Measurements from ENCODE around the gene ZNF184. TPM values are rescaled to one million over a fixed set of nuclear protein-coding genes. Genes with fewer than 3 reads are reported as not detected.
"Not testable (repeated sequence)": the region's sequence is repeated elsewhere in the genome, so short reads cannot be mapped to it uniquely, and the experiment has no call there.

ZNF184 gene
- total RNA-seq, 2 donors from 2014 or later = 8.1 to 11.2 TPM

DNA sequence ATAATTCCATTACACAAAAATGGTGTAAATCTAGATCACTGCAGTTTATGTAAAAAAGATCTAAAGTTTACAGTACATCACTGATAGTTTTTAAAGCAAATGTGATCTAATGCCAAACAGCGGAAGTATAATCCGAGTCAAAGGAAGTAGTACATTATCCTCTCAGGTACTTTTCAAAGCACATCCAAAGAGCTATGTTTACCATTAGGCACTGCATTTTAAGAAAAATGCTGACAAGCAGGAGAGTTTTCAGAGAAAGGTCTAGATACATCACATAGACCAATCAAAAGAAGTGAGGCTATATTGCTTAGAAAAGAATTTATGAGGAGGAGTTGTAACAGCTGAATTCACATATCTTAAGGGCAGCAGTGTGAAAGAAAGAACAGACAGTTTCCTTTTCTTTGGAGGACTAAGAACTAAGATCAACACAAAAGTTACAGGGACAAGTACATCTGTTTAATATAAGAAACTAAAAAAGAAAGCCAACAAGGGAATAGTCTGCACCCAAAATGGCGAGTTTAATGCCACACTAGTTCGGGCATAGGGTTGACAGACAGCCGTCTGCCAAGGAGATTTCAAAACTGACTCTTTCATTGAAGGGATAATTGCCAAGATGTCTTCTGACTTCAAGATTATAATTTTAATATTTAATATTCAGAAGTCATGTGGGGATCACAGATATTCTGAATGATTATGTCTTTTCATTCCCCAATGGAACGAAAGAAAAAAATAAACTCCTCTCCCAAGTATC, 1.4 kb downstream of the ZNF184 start:
- Mint-ChIP-seq H3K9me3 (no peaks in the 10 kb centered on the region), H3K4me3 (peak overlapping the region; percentile 98), H3K4me1 (peaks cover 37% of the 10 kb centered on the region), H3K27ac (peak overlapping the region; percentile 97), H3K36me3 (ENCODE audit: low read depth) (peaks cover 56% of the 10 kb centered on the region), H3K27me3 (no peaks in the 10 kb centered on the region)
- ATAC-seq (replicated peaks) = no peak

DNA sequence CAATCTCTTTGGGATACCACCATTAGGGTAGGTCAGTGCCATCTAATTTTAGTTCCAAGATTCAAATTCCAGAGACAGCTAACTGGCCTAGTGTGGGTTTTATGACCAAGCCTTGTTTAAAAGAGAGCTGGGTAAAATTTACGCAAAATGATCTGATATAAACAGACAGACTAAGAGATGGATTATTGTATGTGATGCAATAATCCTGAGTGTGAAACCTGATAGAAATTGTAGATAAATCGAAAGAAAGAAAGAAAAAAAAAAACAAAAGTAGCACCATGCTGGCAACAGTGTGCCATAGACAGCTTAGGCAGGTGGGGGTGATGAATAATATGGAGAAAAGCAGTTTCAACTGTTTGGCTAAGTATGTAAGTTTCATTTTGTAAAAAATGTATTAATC, 2.9 kb downstream of the ZNF184 start:
- Mint-ChIP-seq H3K9me3 (no peaks in the 10 kb centered on the region), H3K36me3 (ENCODE audit: low read depth) (peaks cover 67% of the 10 kb centered on the region), H3K4me3 (peak overlapping the region; percentile 98), H3K27me3 (no peaks in the 10 kb centered on the region), H3K4me1 (peaks cover 44% of the 10 kb centered on the region), H3K27ac (no peak overlapping the region)
- no peak for ATAC-seq (replicated peaks)

DNA sequence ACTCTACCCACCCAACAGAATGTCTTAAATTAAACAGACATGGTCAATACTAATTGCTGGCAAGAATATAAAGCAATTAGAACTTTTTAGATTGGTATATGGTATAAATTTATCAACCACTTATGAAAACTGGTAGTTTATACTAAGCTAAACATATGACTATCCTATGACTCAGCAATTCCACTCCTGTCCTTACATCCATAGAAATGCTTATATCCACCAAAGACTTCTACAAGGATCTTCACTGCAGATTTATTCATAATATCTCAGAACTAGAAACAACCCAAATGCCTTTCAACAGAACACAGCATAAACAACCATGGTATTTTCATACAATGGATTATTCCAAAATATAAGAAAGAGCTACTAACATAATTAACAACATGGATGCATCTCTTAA, 4.6 kb downstream of the ZNF184 start:
- peak overlapping the region; percentile 98 for H3K4me3 Mint-ChIP-seq
- peak overlapping the region; percentile 39 for H3K27ac Mint-ChIP-seq
- ATAC-seq (replicated peaks) = no peak
- peaks cover 83% of the 10 kb centered on the region for H3K36me3 Mint-ChIP-seq (ENCODE audit: low read depth)
- H3K4me1 Mint-ChIP-seq = peaks cover 44% of the 10 kb centered on the region
- peaks cover 4% of the 10 kb centered on the region for H3K9me3 Mint-ChIP-seq
- H3K27me3 Mint-ChIP-seq = no peaks in the 10 kb centered on the region

DNA sequence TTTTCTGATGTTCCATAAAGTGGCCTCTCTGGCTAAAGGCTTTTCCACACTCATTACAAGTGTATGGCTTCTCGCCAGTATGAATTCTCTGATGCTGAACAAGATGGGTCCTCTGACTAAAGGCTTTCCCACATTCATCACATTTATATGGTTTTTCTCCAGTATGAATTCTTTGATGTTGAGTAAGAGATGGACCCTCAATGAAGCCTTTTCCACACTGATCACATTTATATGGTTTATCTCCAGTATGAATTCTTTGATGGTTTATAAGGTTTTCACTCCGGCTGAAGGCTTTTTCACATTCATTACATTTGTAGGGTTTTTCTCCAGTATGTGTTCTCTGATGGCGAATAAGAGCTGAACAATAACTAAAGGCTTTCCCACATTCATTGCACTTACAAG, 20.4 kb downstream of the ZNF184 start:
- ATAC-seq (replicated peaks) = no peak
- Mint-ChIP-seq H3K4me1 (no peaks in the 10 kb centered on the region), H3K4me3 (no peak overlapping the region), H3K36me3 (ENCODE audit: low read depth) (peaks cover 84% of the 10 kb centered on the region), H3K9me3 (peaks cover 49% of the 10 kb centered on the region), H3K27me3 (no peaks in the 10 kb centered on the region), H3K27ac (no peak overlapping the region)

DNA sequence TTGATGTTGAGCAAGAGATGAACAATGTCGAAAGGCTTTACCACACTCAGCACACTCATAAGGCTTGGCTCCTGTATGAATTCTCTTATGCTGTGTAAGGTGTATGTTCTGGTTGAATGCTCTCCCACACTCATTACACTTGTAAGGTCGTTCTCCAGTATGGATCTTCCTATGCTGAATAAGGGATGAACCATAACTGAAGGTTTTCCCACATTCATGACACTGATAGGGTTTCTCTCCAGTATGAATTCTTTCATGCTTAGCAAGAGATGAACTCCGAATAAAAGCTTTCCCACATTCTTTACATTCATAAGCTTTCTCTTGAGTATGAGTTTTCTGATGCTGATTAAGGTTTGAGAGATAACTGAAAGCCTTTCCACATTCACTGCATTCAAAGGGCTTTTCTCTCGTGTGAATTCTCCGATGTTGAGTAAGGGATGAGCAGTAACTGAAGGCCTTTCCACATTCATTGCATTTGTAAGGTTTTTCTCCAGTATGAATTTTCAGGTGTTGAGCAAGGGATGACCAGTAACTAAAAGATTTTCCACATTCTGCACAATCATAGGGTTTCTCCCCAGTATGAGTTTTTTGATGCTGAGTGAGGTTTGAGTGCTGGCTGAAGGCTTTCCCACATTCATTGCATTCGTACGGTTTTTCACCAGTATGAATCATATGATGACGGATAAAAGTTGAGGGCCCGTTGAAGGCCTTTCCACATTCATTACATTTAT, 21.1 kb downstream of the ZNF184 start:
- peaks cover 46% of the 10 kb centered on the region for H3K9me3 Mint-ChIP-seq
- ATAC-seq (replicated peaks) = no peak
- no peak overlapping the region for H3K4me3 Mint-ChIP-seq
- H3K4me1 Mint-ChIP-seq = no peaks in the 10 kb centered on the region
- no peaks in the 10 kb centered on the region for H3K27me3 Mint-ChIP-seq
- peaks cover 77% of the 10 kb centered on the region for H3K36me3 Mint-ChIP-seq (ENCODE audit: low read depth)
- no peak overlapping the region for H3K27ac Mint-ChIP-seq

DNA sequence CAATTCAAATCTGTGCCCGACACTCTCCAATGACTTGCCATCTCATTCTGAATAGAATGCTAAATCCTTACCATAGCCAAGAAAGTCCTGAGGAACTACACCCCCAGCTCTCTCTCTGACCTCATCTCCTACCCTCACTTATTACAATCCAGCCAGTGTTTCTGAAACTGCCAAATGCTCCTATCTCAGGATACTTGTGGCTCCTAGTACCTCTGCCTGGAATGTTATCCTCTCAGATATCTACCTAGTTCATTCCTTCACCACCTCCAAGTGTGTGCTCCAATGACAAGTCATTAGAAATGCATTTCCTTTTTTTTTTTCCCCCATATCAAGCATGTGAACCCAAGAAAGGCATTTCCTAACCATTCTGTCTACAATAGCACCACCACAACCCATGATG, 24.4 kb downstream of the ZNF184 start:
- Mint-ChIP-seq H3K27me3 (no peaks in the 10 kb centered on the region), H3K36me3 (ENCODE audit: low read depth) (peaks cover 44% of the 10 kb centered on the region), H3K4me3 (no peak overlapping the region), H3K4me1 (no peaks in the 10 kb centered on the region), H3K27ac (no peak overlapping the region), H3K9me3 (peaks cover 36% of the 10 kb centered on the region)
- no peak for ATAC-seq (replicated peaks)

DNA sequence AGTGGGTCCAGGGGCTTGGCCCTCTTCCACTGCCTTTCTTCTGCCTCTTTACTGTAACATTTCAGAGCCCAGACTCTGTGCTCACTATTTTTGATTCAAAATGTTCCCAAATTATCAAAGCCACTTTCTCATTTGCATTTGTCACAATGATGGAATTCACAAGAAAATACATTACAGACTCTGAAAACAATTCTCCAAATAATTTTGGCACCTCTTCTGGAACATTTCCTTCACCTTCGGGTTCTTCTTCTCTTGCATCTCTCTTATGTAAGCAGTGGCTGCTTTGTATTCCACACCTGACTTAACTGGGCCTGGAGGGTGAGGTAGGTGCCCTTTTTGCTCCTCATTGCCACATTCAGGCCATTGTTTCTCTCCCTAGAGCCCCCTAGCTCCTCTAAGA, 30.0 kb downstream of the ZNF184 start:
- no peaks in the 10 kb centered on the region for H3K4me1 Mint-ChIP-seq
- H3K36me3 Mint-ChIP-seq (ENCODE audit: low read depth) = no peaks in the 10 kb centered on the region
- no peaks in the 10 kb centered on the region for H3K27me3 Mint-ChIP-seq
- no peak overlapping the region for H3K27ac Mint-ChIP-seq
- peaks cover 8% of the 10 kb centered on the region for H3K9me3 Mint-ChIP-seq
- no peak overlapping the region for H3K4me3 Mint-ChIP-seq
- ATAC-seq (replicated peaks) = no peak

DNA sequence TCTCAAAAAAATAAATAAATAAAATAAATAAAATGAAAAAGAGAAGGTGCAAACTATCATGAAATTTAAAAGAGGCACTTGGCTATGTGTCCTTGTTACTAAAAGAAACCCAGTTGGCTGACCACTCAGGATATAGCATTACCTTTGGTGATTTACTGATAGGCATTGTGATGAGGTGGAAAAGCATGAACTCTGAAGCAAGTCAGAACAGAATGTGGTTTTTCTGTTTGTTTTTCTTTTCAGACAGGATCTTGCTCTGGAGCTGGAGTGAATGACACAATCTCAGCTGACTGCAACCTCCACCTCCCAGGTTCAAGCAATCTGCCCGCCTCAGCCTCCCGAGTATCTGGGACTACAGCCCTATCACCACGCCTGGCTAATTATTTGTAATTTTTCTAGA, 31.9 kb downstream of the ZNF184 start:
- Mint-ChIP-seq H3K4me1 (no peaks in the 10 kb centered on the region), H3K27ac (no peak overlapping the region), H3K27me3 (no peaks in the 10 kb centered on the region), H3K9me3 (peaks cover 11% of the 10 kb centered on the region), H3K36me3 (ENCODE audit: low read depth) (no peaks in the 10 kb centered on the region), H3K4me3 (no peak overlapping the region)
- no peak for ATAC-seq (replicated peaks)

DNA sequence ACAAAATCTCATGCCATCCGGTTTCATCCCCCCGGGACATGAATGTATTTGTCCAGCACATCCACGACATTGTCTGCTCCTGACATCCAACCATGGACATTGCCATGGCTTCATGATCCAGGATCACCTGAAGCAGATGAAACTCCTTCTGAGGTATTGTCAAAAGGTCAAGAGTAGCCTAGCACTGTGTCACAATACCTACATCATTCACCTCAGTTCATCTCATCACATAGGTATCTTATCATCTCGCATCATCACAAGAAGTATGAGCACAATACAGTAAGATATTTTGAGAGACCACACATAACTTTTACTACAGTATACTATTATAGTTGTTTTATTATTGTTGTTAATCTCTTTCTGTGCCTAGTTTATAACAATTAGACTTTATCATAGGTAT, 33.5 kb downstream of the ZNF184 start:
- ATAC-seq (replicated peaks) = no peak
- Mint-ChIP-seq H3K4me1 (no peaks in the 10 kb centered on the region), H3K27me3 (peaks cover 4% of the 10 kb centered on the region), H3K4me3 (no peak overlapping the region), H3K36me3 (ENCODE audit: low read depth) (no peaks in the 10 kb centered on the region), H3K9me3 (peaks cover 9% of the 10 kb centered on the region), H3K27ac (no peak overlapping the region)

DNA sequence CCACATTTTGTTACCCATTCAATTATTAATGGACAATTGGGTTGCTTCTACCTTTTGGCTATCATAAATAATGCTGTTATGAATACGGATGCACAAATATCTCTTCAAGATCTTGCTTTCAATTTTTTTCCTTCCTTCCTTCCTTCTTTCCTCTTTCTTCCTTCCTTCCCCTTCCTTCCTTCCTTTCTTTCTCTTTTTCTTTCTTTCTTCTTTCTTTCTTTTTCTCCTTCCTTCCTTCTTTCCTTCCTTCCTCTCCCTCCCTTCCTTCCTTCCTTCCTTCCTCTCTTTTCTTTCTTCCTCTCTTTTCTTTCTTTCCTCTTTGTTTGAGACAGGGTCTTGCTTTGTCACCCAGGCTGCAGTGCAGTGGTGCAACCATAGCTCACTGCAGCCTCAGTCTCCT, 39.2 kb downstream of the ZNF184 start:
- H3K4me1 Mint-ChIP-seq = no peaks in the 10 kb centered on the region
- no peaks in the 10 kb centered on the region for H3K36me3 Mint-ChIP-seq (ENCODE audit: low read depth)
- no peak overlapping the region for H3K4me3 Mint-ChIP-seq
- peaks cover 7% of the 10 kb centered on the region for H3K27me3 Mint-ChIP-seq
- no peak overlapping the region for H3K27ac Mint-ChIP-seq
- H3K9me3 Mint-ChIP-seq = peaks cover 19% of the 10 kb centered on the region
- no peak for ATAC-seq (replicated peaks)

DNA sequence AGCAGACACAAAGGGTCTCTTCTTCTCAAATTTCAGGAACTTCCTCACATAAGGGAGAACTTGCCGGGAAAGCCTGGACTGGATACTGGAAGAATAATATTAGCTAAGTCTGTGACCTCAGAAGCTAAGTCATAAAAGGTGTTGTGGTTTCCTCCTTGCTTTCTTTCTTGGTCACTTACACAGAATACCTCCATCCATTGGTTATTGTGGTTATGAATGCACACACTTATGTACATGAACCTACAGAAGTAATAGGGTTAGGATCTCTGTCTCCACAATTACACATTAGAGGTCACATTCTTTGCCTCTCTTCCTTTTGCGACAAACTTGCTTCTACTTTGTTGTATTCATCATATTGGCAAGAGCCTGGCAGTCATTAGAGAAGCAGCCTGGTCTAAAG, 43.9 kb downstream of the ZNF184 start:
- peak; percentile 46 for ATAC-seq (replicated peaks)
- Mint-ChIP-seq H3K4me3 (no peak overlapping the region), H3K27ac (no peak overlapping the region), H3K4me1 (no peaks in the 10 kb centered on the region), H3K27me3 (peaks cover 3% of the 10 kb centered on the region), H3K9me3 (peaks cover 8% of the 10 kb centered on the region), H3K36me3 (ENCODE audit: low read depth) (no peaks in the 10 kb centered on the region)

DNA sequence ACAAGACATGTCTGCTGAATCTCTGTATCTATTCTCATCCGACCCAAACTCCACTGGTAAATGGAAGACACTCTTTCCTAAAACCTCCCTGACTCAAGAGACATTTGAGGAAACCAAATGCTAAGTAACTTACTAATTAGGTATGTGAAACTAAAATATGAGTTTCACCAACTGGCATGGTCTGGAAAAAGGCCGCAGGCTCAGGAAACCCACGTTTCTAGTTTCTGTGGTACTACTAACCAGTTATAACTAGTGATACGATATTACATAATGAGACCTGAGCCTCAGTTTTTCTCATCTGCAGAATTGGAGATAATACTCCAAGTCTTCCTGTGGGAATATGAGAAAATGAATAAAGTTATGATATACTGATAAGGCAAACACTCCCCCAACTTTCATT, 44.4 kb downstream of the ZNF184 start:
- Mint-ChIP-seq H3K27ac (no peak overlapping the region), H3K4me3 (no peak overlapping the region), H3K4me1 (no peaks in the 10 kb centered on the region), H3K36me3 (ENCODE audit: low read depth) (no peaks in the 10 kb centered on the region), H3K27me3 (peaks cover 2% of the 10 kb centered on the region), H3K9me3 (peaks cover 4% of the 10 kb centered on the region)
- peak; percentile 34 for ATAC-seq (replicated peaks)

DNA sequence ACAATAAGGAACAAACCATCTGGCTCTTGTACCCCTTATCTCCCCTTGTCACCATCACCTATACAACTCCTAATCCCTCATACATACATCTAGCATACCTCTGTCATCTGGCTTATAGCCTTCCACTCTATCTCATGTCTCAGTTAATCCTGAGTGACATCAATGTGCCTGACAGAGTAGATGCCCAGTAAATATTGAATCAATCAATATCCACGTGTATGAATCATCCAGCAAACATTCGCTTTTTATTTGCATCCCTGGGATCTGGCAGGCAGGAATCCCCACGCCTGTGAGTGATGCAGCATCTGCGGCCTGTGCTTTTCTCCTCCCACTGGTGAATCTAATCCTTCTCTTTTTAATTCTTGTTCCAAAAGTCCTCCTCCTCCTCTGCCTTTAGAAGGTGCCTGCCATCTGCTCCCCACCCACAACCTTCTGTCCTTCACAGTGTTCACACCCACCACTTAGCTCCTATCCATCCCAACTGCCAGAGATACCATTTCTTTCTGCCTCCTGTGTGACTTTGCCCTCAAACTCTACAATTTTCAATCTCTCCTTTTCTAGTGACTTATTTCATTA, 46.8 kb downstream of the ZNF184 start:
- Mint-ChIP-seq H3K27me3 (no peaks in the 10 kb centered on the region), H3K9me3 (no peaks in the 10 kb centered on the region), H3K4me3 (no peak overlapping the region), H3K27ac (no peak overlapping the region), H3K4me1 (no peaks in the 10 kb centered on the region), H3K36me3 (ENCODE audit: low read depth) (no peaks in the 10 kb centered on the region)
- no peak for ATAC-seq (replicated peaks)

DNA sequence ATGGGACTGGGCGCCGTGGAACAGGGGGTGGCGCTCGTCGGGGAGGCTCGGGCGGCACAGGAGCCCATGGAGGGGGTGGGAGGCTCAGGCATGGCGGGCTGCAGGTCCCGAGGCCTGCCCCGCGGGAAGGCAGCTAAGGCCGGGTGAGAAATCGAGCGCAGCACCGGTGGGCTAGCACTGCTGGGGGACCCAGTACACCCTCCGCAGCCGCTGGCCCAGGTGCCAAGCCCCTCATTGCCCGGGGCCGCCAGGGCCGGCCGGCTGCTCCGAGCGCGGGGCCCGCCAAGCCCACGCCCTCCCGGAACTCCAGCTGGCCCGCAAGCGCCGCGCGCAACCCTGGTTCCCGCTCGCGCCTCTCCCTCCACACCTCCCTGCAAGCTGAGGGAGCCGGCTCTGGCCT, 48.1 kb downstream of the ZNF184 start:
- ATAC-seq (replicated peaks); H3K36me3 Mint-ChIP-seq (ENCODE audit: low read depth); H3K27ac Mint-ChIP-seq; H3K9me3 Mint-ChIP-seq; H3K27me3 Mint-ChIP-seq; H3K4me1 Mint-ChIP-seq; H3K4me3 Mint-ChIP-seq: not testable (repeated sequence)

All from activated T-helper 17 cell treated with anti-CD3 and anti-CD28 coated beads, Interleukin-2, amount 50 U/mL, for 72 hours (primary cell).